Fibroblast of the conjunctiva (primary cell): ENCODE measurements around the gene CCDC68.

Experiments
- DNase-seq: peaks from one replicate; pipeline ENCODE4 v3.0.0-alpha.2; 2010; ENCODE audit warnings: low read depth

The CCDC68 gene

DNA sequence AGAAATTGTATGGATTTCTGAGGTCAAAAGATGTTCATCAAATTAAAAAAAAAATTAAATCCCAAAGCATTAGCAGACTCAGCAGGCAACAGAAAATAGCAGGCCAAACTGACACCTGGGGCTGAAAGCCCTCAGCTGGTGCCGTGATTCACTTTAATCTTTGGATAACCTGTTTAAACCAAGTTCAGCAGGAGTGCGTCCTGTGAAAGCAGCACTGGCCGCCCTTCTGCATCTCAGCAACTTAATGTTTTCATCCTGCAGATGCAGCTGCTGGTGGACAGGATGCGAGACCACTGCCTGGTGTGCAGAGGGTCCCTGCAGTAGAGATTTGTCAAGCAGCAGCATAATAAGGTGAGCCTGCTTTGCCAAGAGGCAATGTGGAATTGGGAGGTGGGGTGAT, 41.2 kb downstream of the CCDC68 start:
- DNase-seq: no peak

DNA sequence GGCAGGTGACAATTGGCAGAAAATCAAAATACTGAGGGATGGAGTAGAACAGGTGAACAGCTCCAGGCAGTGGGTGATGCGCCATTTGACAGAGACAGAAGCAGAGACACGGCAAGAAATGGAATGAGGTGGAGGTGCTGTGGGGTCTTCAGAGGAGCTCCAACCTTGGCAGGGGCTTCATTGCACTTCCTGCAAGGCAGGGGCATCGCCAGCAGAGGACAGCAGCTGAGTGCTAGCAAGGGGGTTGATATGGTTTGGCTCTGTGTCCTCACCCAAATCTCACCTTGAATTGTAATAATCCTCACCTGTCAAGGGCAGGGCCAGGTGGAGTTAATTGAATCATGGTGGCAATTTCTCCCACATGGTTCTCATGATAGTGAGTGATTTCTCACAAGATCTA, 42.8 kb downstream of the CCDC68 start:
- no peak for DNase-seq

DNA sequence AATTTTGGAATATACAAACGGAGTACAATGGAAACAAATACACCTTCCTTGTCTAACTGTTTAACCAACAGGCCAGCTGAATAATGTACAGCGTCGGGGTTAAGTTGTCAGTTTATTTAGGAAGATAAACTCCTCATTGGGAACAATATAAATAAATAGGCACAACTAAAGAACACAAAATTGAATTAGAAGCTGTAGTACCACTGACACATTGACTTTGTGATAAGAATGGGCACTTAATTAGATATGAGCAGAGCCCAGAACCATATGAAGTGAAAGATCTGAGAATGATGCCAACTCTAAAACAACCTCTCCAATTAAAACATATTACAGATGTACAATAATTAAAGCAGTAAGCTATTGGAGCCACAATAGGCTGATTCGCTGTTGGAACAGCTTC, 44.4 kb downstream of the CCDC68 start:
- no peak for DNase-seq

DNA sequence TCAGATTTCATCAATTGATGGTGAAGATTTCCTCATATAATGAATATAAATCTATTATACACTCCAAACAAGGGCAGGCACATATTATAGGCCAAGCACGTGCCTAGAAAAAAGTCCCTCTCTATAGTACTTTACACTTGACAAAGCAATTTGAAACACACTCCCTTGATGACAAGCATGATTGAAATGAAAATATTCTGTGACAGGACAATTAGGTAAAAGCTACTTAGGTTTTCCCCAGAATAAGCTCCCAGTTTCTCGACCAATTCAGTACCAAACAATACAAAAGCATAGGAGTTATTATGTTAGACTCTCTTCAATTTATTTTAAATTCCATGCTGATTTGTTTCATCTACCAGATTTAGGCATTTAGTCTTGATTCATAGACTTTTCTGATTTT, 47.7 kb downstream of the CCDC68 start:
- no peak for DNase-seq

DNA sequence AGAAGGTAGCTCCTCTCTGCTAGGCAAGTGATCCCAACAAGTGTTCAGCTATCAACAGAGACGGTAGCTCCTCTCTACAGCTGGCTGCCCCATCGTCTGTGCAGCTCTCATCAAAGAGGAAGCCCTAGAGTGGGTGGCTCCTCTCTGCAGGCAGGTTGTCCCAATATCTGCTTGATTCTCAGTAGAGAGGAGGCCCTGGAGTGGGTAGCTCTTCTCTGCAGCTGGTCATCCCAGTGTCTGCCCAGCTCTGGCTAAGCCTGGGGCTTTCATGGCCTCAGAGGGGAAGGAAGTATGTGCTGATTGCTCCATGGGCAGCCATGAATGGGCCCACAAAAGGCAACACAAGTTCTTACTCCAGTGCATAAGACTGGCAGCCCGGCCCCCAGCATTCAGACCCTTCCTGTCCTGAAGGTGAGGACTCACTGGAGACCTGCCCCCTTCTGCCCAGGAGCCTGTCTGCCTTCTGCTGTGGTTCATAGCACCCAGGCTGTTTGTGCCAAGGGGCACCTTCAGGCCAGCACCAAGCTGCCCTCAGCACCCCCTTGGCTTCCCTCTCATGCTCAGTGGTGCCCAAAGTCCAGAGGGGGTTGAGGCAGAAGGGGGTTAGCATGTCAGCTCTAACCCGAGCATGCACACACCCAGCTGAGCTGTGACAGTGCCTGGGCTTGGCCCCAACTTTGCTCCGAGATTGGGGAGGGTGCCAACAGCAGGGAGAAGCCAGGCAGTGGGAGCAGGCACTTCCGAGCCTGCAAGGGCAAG, 48.9 kb downstream of the CCDC68 start:
- no peak for DNase-seq

DNA sequence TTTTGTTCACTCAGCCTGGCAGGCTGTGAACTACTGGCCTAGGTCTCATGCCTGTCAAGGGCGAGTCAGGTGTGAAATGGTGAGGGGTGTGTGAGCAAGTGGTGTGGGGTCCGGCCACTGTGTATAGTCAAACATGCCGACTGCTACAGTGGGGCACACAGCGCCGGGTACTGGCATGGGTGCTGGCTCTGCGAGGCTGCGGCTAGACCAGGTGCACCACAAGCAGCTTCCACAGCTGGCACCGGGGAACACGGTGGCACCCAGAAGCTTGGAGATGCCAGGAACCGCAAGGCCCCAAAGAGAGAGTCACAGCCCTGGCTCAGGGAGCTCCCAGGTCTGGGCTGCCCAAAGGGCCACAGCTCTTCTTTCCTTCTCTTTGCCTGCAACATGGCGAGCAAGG, 49.7 kb downstream of the CCDC68 start:
- no peak for DNase-seq

DNA sequence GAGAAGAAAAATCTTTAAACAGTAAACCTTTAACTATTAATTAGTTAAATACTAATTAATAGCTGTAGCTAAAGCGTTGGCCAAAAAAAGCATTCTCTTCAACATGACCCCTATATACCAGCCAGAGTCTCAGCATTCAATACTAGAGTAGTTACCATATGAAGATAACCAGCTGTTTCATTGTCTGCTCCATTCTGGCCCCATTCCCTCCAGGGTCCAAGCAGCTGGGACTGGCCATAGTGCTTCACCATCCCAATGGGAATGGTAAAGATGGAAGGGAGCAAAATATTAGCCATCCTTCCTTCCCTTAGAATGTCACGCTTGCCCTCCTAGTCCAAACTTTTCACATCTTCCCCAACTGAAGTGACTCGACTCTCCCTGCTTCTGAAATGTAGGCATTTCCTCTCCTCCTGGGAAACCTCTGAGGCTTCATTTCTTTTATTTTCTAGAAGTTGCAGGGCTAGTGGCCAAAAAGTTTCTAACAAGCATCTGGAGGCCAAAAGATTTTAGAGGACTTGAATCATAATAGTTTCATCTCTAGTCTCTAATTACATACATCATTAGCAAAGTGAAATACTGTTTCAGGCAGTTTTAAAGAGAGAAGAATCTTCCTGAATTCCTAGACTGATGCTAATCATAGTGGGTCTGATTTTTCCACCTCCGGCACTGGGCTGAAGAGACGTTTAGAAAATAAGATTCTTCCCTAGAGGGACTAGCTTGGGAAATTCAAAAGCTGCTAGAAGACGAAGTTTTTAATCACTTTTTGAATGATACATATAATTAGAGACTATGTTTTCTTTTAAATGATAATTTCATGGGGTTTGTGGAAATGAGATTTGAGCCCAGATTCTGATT, 52.7 kb downstream of the CCDC68 start:
- DNase-seq: no peak

DNA sequence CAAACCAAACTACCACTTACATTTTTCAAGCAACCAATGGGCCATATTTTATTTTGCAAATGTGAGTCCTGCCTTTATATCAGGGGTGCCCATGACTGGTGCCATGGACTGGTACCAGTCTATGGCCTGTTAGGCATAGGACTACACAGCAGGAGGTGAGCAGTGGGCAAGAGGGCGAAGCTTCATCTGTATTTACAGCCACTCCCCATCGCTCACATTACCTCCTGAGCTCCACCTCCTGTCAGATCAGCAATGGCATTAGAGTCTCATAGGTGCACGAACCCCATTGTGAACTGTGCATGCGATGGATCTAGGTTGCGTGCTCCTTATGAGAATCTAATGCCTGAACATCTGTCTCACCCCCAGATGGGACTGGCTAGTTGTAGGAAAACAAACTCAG, 53.6 kb downstream of the CCDC68 start:
- DNase-seq: no peak

DNA sequence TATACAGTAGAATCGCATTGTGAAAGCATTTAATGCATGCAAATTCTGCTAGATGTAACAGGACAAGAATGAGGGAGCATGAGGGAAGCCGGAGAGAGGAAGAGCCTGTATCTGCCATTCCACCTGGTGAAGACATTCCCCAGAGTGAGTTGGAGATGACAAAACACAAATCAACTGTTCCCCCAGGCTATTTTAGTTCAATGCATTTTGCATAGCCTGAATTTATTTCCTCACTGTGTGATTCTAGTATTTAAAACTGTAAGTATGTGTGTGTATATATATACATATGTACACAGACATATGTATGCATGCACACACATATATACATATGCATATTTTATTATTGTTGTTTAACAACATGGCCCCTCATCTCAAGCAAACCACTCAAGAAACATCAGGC, 54.7 kb downstream of the CCDC68 start:
- DNase-seq: no peak

DNA sequence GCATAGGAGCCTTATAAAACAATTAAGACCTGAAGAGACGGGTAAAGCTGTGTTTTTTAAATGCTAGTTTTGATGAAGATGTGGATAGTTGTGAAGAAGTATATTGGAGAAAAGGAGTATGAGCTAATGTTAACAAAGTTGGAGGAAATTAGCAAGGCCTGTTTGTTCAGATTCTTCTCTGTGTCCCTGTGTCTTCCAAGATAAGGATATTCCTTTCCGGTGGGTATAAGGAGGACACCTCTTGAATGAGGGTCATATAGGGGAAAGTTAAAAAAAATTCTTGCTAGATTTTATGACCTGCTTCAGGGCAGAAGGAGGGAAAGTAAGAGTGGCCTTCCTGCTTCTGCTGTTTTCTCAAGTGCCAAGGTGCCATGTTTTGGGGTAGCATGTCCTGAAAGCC, 59.0 kb downstream of the CCDC68 start:
- DNase-seq: no peak

DNA sequence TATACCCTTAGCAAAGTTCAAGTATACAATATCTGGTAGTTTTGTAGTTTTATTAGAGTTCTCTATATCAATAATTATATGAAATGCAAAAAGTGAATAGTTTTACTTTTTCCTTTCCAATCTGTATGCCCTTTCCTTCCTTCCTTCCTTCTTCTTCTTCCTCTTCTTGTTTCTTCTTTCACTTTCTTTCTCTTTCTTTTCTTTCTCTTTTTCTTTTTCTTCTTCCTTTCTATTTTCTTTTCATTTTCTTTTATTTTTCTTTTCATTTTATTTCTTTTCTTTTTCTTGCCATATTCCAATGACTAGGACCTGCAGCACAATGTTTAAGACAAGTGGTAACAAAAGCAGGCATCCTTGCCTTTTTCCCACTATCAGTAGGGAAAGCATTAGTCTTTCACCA, 59.8 kb downstream of the CCDC68 start:
- DNase-seq: no peak

DNA sequence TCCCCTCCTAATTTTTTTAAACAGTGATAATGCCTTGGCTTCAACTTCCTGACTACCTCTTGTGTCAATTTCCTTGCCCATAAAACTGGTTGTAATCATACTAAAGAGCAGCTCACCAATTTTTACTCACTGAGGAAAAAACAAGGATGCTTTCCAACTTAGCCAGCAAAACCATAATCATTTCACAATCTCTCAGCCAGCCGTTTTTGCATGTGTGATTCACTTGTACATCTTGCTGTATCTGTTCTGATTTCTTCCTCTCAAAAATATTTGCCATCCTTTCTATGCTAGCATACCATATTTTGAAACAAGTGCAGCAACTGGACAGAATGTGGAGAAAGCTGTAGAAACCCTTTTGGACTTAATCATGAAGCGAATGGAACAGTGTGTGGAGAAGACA, 70.3 kb downstream of the CCDC68 start:
- no peak for DNase-seq

DNA sequence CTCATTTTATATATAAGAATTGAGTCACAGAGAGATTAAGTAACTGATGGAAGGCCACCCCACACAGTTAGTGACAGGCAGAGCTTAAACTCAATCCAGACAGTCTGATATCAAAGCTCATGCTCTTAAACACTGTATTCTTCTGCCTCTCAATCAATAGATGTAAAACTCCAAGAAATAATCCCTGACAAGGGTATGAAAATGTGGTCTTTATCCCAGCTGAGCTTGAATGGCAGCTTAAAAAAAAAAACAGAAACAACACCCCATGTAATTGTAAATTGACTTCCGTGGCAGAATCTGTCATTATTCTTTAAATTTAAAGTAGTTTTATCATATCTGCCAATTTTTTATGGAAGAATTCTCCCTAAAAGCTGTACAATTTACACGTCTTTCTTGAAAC, 70.9 kb downstream of the CCDC68 start:
- DNase-seq: no peak

DNA sequence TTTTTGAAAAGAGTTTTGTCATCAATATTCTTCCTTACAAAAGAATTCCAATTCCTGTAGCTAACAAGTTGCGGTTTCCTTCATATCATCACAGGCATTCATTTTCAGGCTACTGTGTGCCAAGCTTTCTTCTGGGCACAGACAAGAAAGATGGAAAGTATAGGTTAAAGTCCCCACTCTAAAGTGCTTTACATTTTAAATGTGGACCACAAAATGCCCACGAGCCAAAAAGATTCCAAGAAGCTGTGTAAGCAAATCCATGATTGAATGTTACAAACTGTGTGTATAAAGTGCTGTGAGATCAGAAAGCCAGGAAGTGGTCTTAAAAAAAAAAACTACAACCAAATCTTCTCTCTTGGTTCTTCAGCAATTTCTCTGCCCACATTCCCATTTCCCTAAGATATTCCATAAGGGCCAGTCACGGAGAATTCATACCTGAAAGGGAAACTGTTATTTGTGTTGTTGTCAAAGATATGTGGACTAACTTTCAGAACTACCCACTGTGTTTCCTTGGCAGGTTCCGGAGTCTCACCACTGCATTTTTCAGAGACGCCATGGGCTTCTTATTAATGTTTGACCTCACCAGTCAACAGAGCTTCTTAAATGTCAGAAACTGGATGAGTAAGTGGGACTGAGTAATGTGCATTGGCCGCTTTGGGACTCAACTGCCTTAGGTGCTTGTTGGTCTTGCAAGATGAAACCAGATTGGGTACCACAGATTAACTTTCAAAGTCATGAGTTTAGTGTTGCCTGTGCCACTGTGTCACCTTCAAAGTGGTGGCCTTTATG, 75.3 kb downstream of the CCDC68 start:
- no peak for DNase-seq

DNA sequence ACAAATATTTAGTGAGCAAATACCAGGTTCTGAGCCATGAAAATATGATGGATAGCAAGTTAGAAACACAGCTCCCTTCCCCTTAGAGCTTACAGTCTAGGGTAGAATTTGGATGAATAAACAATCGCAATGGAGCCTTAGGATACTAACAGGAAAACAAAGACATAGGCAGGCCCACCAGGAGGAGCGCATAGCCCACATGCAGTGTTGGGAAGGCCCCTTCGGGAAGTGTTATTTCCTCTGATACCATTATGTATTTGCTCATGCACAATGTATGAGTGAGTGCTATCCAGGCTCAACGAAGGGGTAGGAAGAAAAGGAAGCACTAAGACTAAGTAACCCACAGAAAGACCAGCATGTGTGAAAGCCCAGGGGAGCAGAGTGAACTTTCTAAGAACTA, 76.9 kb downstream of the CCDC68 start:
- no peak for DNase-seq

DNA sequence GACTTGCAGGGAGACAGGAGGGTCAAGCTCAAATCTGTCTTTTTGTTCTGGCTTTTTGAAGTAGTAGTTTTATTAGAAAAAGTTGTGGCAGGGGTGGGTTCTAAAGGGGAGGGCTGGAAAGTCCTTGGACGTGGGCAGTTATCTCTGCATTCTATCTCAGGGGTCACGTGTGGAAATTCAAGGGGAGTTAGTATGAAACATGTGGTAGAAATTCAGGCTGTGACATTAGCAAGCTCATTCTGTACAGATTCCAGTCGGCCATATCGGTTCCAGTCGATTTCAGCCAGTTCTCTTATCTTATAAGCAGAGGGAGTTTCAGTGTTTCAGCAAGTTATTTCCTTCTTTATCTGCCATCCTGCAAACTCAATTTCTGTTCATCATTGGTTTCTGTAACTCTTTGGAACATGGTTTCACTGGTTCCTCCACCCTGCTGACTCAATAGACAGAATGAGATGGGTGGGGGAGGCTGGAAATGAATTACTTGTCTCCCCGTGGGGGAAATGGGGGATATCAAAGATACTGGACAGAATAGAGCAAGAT, 78.0 kb downstream of the CCDC68 start:
- DNase-seq: no peak

DNA sequence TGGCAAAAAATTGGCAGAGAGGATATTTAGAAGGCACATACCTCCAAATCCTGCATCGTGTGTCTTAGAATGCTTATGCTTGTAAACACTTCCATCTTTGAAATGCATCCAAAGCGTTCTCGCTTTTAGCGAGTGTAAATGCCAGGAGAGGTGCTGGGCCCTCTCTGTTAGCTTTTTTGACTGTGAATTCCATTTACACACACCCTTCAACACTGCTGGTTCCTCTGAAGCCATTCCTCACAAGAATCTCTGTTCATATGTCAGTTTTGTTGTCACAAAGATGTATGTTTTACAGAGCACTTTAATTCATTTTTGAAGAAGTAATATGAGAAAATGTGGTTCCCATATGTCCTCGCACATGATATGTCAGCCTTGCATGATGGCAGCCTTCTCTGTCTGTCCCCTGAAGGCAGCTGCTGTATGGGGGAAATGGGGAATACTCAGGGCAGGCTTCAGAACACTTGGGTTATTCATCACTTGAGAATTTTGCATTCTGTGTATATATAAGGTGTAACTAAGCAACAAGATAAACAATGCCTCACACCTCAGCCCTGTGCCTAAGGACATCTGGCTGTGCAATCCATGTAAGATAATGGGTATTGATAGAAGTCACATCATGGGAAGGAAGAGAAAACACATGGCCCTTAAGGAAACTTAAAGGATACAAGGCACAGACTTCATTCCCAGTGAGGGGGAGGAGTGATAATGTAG, 78.7 kb downstream of the CCDC68 start:
- peak; percentile 0 for DNase-seq

DNA sequence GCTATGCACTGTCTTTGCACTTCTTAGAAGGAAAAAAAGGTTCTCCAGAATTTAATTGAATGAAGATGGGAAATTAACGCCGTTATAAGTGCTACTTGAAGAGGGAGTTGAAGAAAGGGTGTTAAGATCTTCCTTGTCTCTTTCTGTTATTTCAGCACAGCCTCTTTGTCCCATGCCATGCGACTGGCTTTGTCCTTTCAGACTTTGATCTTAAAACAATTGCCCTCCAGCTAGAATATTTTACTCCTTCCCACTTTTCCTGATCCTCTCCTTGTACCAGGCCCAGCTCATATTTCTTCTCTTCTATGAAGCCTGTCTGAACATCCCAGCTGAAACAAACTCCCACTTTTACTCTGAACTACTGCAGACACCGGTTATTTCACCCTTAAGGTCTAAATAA, 79.6 kb downstream of the CCDC68 start:
- no peak for DNase-seq

DNA sequence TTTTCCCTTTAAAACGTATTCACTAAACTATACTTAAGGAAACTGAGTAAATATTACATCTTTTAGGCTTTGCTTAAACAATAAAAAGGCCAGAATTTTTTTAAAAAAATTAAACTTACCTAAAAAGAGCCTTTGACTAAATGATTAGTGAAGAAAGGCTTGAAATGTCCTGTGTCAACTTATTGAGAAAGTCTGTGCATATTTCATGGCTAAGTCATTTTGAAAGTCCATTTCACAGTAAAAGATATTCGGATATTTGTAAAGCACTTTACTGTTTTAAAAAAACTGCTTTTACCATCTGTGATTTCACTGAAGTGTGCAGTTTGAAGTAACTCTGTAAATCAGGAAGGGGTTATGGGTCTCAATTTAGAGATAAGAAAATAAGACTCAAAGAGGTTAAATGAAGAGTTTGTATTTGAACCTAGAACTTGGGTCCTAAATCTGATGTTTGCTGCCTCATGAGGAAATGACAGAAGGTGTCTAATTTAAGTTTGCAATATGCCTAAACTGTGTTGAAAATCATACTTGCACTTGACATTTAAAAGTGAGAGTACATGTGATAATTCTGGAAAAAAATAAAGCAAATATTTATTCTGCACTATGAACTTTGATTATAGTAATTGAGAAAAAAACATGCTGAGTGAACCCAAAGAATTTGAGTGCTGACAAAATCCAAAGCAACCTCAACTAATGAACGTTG, 80.5 kb downstream of the CCDC68 start:
- no peak for DNase-seq

DNA sequence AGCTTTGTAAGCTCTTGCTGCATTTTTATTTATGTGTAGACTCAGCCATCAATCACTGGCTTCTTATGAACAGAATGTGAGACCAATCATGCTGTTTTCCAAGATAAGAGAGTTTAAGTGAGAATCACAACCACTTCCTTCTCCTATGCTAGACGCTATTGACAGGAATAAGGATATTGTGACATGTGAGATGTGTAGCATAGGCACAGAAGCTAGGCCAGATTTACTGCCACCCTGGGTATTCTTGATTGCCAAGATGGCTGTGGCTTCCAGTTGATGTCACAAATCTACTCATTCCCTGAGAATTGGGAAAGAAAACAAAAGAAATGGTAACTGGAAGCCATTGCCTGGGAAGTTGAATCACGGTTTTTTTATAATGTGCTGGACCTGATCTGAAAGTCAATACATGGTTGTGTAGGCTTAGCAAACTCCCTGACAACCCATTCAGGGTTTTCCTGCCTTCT, 81.1 kb downstream of the CCDC68 start:
- DNase-seq: no peak

DNA sequence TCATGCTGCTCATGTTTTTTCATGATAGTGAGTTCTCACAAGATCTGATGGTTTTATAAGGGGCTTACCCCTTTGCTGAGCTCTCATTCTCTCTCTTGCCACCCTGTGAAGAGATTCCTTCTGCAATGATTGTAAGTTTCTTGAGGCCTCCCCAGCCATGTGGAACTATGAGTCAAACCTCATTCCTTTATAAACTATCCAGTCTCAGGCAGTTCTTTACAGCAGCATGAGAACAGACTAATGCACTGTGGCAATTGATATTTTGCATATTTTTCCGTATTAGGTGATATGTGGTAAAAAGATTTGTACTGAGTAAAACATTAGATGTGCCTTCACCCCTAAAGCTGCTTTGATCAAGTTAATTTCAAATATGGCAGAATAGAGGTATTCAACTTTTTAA, 82.2 kb downstream of the CCDC68 start:
- DNase-seq: no peak
